ENCODE data around the gene GRHL3.

- TF ChIP-seq CTCF (IDR thresholded peaks at IDR 0.05) = no peak
- TF ChIP-seq ZFX (IDR thresholded peaks at IDR 0.05; ENCODE audit: borderline replicate concordance) = no peak
Observed at GRCh38 chr1:24286246-24287010, 32.7 kb upstream of the GRHL3 start.

Data from 22Rv1 (cell line).